HepG2 (cell line): Measurements from ENCODE around the gene FUT6. TPM values are rescaled to one million over a fixed set of nuclear protein-coding genes. Genes with fewer than 3 reads are reported as not detected.

Experiments
- CBX5 ChIP-seq: sonication (generic); formaldehyde crosslinking; IDR thresholded peaks from 2 replicates; pipeline ENCODE4 v1.4.0; 2020; ENCODE audit warnings: missing genetic modification reagents, borderline replicate concordance
- FOXA3 ChIP-seq: IDR thresholded peaks from 2 replicates; pipeline ENCODE4 v1.6.1; 2016; ENCODE audit warnings: missing genetic modification reagents, missing compliant biosample characterization
- JUNB ChIP-seq: sonication (generic); formaldehyde crosslinking; IDR thresholded peaks from 2 replicates; pipeline ENCODE4 v1.8.0; 2022; ENCODE audit warnings: missing genetic modification reagents, mild to moderate bottlenecking, borderline replicate concordance
- KDM2A ChIP-seq: sonication (generic); formaldehyde crosslinking; IDR thresholded peaks from 2 replicates; pipeline ENCODE4 v1.4.0; 2020; ENCODE audit warnings: low read depth, missing genetic modification reagents, borderline replicate concordance
- LRRFIP1 ChIP-seq: sonication (generic); formaldehyde crosslinking; conservative IDR thresholded peaks from 2 replicates; pipeline ENCODE4 v1.4.0; 2020; ENCODE audit warnings: missing genetic modification reagents
- MAZ ChIP-seq, 2 experiments: sonication (generic) in 1 of 2; formaldehyde crosslinking in 1 of 2; IDR thresholded peaks; 2 replicates each; pipeline versions ENCODE4 v1.5.0 to v1.6.1; 2012 to 2020; ENCODE audit warnings: low read depth in 2 of 2, mild to moderate bottlenecking in 2 of 2, borderline replicate concordance in 1 of 2, improper control_type of control experiment in 1 of 2, low read length in 1 of 2, missing genetic modification reagents in 1 of 2, moderate library complexity in 1 of 2
- NAIF1 ChIP-seq: sonication (generic); formaldehyde crosslinking; IDR thresholded peaks from 2 replicates; pipeline ENCODE4 v1.5.0; 2020; ENCODE audit warnings: mild to moderate bottlenecking, missing genetic modification reagents, borderline replicate concordance
- NFE2 ChIP-seq: sonication (generic); formaldehyde crosslinking; IDR thresholded peaks from 2 replicates; pipeline ENCODE4 v1.4.0; 2020; ENCODE audit warnings: missing genetic modification reagents
- NR2F6 ChIP-seq, 2 experiments: IDR thresholded peaks; 2 replicates each; pipeline ENCODE4 v1.6.1; 2016; ENCODE audit warnings: antibody characterized with exemption in 1 of 2, mild to moderate bottlenecking in 1 of 2
- REL ChIP-seq: sonication (generic); formaldehyde crosslinking; conservative IDR thresholded peaks from 2 replicates; pipeline ENCODE4 v1.8.0; 2022; ENCODE audit warnings: mild to moderate bottlenecking, missing genetic modification reagents, moderate library complexity
- RFX1 ChIP-seq: fragments of 450-650 bp; IDR thresholded peaks from 2 replicates; pipeline ENCODE4 v1.6.1; 2017
- THYN1 ChIP-seq: sonication (generic); formaldehyde crosslinking; IDR thresholded peaks from 2 replicates; pipeline ENCODE4 v1.8.1; 2023; ENCODE audit warnings: low read depth, mild to moderate bottlenecking, moderate library complexity, missing genetic modification reagents, borderline replicate concordance
- TP53 ChIP-seq: sonication (generic); formaldehyde crosslinking; conservative IDR thresholded peaks from 2 replicates; pipeline ENCODE4 v1.4.0; 2020; ENCODE audit warnings: missing genetic modification reagents
- XRCC5 ChIP-seq: fragments of 200-400 bp; formaldehyde crosslinking; optimal IDR thresholded peaks from 2 replicates; pipeline ENCODE3; 2017; ENCODE audit warnings: mild to moderate bottlenecking, low read length
- ZBTB38 ChIP-seq: sonication (generic); formaldehyde crosslinking; IDR thresholded peaks from 2 replicates; pipeline ENCODE4 v1.5.1; 2020; ENCODE audit warnings: mild to moderate bottlenecking, missing genetic modification reagents
- ZBTB42 ChIP-seq: sonication (generic); formaldehyde crosslinking; IDR thresholded peaks from 2 replicates; pipeline ENCODE4 v1.5.0; 2020; ENCODE audit warnings: mild to moderate bottlenecking, missing genetic modification reagents
- ZBTB43 ChIP-seq: sonication (generic); formaldehyde crosslinking; conservative IDR thresholded peaks from 2 replicates; pipeline ENCODE4 v1.4.0; 2020; ENCODE audit warnings: missing genetic modification reagents
- ZNF24 ChIP-seq: fragments of 450-650 bp; IDR thresholded peaks from 2 replicates; pipeline ENCODE4 v1.6.1; 2017; ENCODE audit warnings: antibody characterized with exemption, mild to moderate bottlenecking
- ZNF501 ChIP-seq: sonication (generic); formaldehyde crosslinking; IDR thresholded peaks from 2 replicates; pipeline ENCODE4 v1.5.1; 2020; ENCODE audit warnings: mild to moderate bottlenecking, moderate library complexity, missing genetic modification reagents
- ZNF546 ChIP-seq: sonication (generic); formaldehyde crosslinking; conservative IDR thresholded peaks from 2 replicates; pipeline ENCODE4 v1.8.1; 2023; ENCODE audit warnings: mild to moderate bottlenecking, missing genetic modification reagents
- ZNF572 ChIP-seq: sonication (generic); formaldehyde crosslinking; IDR thresholded peaks from 2 replicates; pipeline ENCODE4 v1.5.1; 2020; ENCODE audit warnings: mild to moderate bottlenecking, missing genetic modification reagents
- ZNF589 ChIP-seq: sonication (generic); formaldehyde crosslinking; conservative IDR thresholded peaks from 2 replicates; pipeline ENCODE4 v1.8.0; 2022; ENCODE audit warnings: mild to moderate bottlenecking, moderate library complexity, missing genetic modification reagents
- ZNF768 ChIP-seq: sonication (generic); formaldehyde crosslinking; IDR thresholded peaks from 2 replicates; pipeline ENCODE4 v1.4.0; 2020; ENCODE audit warnings: missing genetic modification reagents
- ZNF776 ChIP-seq: sonication (generic); formaldehyde crosslinking; IDR thresholded peaks from 2 replicates; pipeline ENCODE4 v1.4.0; 2020; ENCODE audit warnings: mild to moderate bottlenecking, missing genetic modification reagents
- polyA plus RNA-seq, 8 experiments: library from polyadenylated mRNA; depleted of rRNA in 3 of 8; stranded (reverse) in 7 of 8; unstranded in 1 of 8; fragments of >200 nt; fragmentation: Illumina TruSeq in 4 of 8; extraction: Trizol in 4 of 8; gene quantifications; 2 replicates each; pipeline versions ENCODE4 v1.2.1 to v1.2.3, GENCODE V29; 2011 to 2016; ENCODE audit warnings: low read depth in 4 of 8, missing spikeins in 1 of 8, mixed read lengths in 1 of 8; ENCODE audit not compliant: insufficient read depth in 1 of 8
- total RNA-seq, 5 experiments: library from RNA; depleted of rRNA; stranded (reverse); fragments of >200 nt; fragmentation: Illumina TruSeq; extraction: Trizol; gene quantifications; 2 replicates each; pipeline ENCODE4 v1.2.3, GENCODE V29; 2016; ENCODE audit warnings: low read depth in 1 of 5
- TF ChIP-seq, protein P1 (sequence below): sonication (generic); formaldehyde crosslinking; IDR thresholded peaks from 2 replicates; pipeline ENCODE4 v1.5.1; 2020; ENCODE audit warnings: missing genetic modification reagents, mild to moderate bottlenecking, borderline replicate concordance

Gene FUT6
- total and polyA plus RNA-seq, 2 of the 13 experiments (the other 11 are each of a cell fraction or from before 2014, with no cell fraction given): 8.2 to 27.7 TPM

GRCh38 chr19:5823579-5824281 is 15.8 kb downstream of the FUT6 start (continued):
- TF ChIP-seq MAZ (IDR thresholded peaks at IDR 0.05; ENCODE audit: borderline replicate concordance, low read depth, low read length) (peak; percentile 33; the same call in 1 of the 2 replicates), MAZ (CRISPR knock-in tag; IDR thresholded peaks at IDR 0.05; ENCODE audit: low read depth) (no peak), ZNF24 (no peak), NR2F6 (IDR thresholded peaks at IDR 0.05) (no peak), NR2F6 (CRISPR knock-in tag; IDR thresholded peaks at IDR 0.05) (peak; percentile 8; the same call in 1 of the 2 replicates), ZBTB38 (CRISPR knock-in tag) (0 out of 2 replicates have a peak, but pooled peaks have one; percentile 46), TP53 (CRISPR knock-in tag) (no peak), REL (CRISPR knock-in tag) (no peak), ZBTB43 (CRISPR knock-in tag) (no peak), ZNF589 (CRISPR knock-in tag) (no peak), ZNF776 (CRISPR knock-in tag) (peak; percentile 62; the same call in 1 of the 2 replicates), ZBTB42 (CRISPR knock-in tag) (no peak), ZNF768 (CRISPR knock-in tag) (peak; percentile 94), XRCC5 (peak; percentile 78), THYN1 (no peak), JUNB (CRISPR knock-in tag) (no peak), CBX5 (CRISPR knock-in tag) (no peak; the same call in 1 of the 2 replicates), LRRFIP1 (no peak), NFE2 (CRISPR knock-in tag) (no peak), FOXA3 (0 out of 2 replicates have a peak, but pooled peaks have one; percentile 8), ZNF572 (CRISPR knock-in tag) (0 out of 2 replicates have a peak, but pooled peaks have one; percentile 46), ZNF546 (CRISPR knock-in tag) (no peak), NAIF1 (CRISPR knock-in tag) (no peak), RFX1 (no peak), KDM2A (0 out of 2 replicates have a peak, but pooled peaks have one; percentile 21), ZNF501 (CRISPR knock-in tag) (no peak)
- TF ChIP-seq, protein P1, sequence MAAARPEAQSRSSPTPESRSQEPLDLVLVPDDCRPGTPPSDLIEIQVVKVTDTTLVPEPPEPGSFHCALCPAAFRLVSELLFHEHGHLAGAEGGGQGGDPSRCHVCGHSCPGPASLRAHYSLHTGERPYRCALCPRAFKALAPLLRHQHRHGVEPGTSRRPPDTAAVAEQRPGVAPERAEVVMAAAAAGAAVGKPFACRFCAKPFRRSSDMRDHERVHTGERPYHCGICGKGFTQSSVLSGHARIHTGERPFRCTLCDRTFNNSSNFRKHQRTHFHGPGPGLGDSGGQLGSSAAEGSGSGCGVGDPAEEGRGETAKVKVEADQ: no peak
